NCI-H446 (cell line): Measurements from ENCODE around the gene B4GALT1.

Source experiments
- DNase-seq, 2 experiments: peaks; one replicate each; lab custom pipeline; 2025; lab: John Stamatoyannopoulos, UW

The B4GALT1 gene

GRCh38 chr9:33124751-33125381, 42.3 kb downstream of the B4GALT1 start:
- DNase-seq: no peak

DNA sequence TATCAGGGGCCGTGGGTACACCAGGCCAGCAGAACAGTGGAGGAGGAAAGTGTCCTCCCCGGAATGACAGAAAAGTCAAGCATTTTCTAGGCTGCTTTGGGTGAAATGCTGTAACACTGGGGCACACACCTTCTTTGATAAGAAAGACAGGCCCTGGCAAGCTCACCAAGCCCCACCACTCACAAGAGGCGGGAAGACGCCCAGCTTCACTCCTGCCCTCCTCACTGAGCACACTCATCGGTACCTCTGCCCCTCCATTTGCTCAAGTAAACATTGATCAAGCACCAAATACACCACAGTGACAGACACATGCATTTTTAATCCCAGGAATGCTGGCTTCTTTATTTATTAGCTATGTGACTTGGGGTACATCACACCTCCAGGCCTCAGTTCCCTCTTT, 43.1 kb downstream of the B4GALT1 start:
- DNase-seq: no peak

DNA sequence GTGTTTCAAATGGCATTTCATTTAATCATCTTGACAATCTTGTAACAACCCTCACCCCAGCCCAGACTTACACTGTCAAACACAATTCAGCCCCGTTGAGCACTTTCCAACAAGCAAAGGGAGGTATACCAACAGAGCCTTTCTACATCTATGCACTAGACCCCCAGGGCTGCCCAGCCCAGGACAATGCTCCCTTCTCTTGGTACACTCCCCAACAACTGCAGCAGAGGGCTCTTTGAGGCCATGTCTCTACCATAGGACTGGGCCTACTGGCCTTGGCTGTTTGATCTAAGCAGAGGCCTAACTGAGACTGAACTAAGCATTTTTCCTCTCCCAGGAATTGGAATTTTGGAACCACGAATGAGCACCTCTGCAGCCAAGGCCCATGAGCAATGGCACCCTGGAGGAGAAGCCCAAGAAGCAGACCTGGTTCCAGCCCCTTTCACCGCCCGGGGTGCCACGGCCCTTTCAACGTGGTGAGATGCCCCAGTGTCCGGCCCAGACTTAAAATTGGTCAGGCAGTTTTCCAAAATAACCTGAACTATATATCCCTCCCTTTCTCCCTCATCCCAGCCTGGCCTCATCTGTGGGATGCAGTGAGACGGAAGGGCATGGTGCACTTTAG, 43.6 kb downstream of the B4GALT1 start:
- DNase-seq: no peak

DNA sequence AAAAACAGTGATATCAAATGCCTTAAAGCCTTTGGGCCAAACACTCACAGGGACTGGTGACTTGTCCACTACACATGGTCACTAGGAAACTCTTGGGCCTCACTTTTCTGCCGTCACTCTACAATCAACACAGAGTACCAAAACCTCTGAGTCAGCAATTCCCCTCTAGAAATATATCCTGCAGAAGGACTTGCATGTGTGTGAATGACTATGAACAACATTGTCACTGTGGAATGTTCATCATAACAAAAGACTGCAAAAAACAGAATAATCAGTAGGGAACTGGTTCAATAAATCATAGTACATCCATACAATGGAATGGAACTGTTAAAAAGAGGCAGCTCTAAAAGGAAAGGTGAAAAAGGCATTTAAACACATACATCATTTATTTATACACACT, 46.5 kb downstream of the B4GALT1 start:
- DNase-seq: no peak

- no peak for DNase-seq
Observed at GRCh38 chr9:33117796-33118195, 49.3 kb downstream of the B4GALT1 start.

DNA sequence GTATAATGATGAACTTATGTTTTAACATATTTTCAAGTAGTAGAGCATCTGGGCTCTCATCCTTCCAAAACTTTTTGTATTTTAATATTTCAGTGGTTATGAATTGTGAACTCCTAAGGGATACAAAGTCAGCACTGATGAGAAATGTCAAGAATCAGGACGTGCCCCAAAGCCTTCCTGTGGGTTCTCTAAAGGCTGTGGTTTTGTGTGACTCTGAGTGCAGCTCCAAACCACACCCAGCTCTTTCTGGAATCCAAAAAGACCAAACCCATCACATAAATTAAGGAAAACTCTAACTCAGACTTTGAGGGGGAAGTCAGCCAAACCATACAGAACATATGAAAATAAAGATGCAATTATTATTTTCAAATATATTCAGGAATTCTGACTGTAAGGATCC, 49.8 kb downstream of the B4GALT1 start:
- DNase-seq: no peak

GRCh38 chr9:33116860-33117259, 50.3 kb downstream of the B4GALT1 start:
- DNase-seq: no peak

DNA sequence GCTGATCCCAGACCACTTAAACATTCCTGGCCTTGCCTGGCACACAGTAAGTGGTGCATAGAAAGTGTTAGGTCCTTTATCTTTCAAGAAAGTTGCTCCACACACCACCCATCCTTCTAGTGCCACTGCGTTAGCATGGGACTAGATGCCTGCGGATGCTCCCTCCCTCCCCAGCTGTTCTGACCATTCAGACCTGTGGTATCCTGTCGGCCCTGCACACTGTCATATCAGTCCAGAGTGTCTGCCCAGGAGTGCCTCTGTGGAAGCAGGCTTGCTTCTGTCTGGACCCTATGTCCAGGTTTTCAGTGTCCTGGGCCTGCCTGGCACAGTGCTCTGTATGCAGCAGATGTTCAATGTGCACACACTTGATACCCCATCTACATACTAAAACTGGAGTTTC, 52.4 kb downstream of the B4GALT1 start:
- DNase-seq: no peak

GRCh38 chr9:33113799-33114547, 53.2 kb downstream of the B4GALT1 start:
- DNase-seq: no peak

- no peak for DNase-seq
Observed at GRCh38 chr9:33112094-33112493, 55.0 kb downstream of the B4GALT1 start.

GRCh38 chr9:33111631-33112030, 55.5 kb downstream of the B4GALT1 start:
- no peak for DNase-seq

- no peak for DNase-seq
Observed at GRCh38 chr9:33110686-33111085, 56.5 kb downstream of the B4GALT1 start.

DNA sequence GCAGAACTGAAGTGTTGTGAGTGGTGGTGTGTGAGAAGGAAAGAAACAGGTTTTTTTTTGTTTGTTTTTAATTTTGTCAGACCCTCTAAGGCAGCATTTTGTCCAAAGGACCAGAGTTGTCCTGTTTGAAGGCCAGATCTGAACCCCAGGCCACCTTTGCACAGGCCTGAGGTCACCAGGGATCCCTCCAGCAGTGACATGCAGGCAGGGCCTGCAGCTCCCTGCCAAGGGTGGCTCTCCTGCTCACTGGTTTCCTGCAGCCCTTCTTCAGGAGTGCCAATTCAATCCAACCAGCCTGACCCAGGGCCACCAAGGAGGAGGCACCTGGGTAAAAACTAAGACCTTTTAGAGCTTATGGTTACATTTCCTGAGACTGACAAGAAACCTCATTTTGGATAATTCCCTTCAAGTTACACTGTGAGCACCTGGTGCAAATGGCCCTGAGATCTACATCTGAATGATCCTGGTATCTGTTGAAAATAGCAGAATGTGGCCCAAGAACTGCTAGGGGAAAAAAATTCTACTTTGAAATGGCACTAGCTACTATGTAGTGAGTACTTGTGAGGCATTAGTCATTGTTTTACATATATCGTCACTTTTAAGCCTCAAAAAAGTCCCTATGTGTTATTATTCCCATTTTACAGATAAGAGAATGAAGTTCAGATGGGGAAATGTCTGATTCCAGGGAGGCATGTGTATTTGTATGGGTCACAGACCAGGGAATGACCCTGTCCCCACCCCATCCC, 57.1 kb downstream of the B4GALT1 start:
- no peak for DNase-seq

DNA sequence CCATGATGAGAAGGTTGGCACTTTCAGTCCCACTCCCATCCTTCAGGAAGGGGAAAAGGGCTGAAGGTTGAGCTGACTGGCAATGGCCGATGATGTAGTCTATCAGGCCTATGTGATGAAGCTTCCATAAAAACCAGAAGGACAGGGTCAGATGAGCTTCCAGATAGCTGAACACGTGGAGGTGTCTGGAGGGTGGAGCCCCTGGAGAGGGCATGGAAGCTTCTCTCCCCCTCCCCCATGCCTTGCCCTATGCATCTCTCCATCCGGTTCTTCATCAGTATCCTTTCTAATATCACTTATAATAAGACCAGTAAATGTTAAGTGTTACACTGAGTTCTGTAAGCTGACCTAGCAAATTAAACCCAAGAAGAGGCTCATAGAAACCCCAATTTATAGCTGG, 58.0 kb downstream of the B4GALT1 start:
- no peak for DNase-seq

DNA sequence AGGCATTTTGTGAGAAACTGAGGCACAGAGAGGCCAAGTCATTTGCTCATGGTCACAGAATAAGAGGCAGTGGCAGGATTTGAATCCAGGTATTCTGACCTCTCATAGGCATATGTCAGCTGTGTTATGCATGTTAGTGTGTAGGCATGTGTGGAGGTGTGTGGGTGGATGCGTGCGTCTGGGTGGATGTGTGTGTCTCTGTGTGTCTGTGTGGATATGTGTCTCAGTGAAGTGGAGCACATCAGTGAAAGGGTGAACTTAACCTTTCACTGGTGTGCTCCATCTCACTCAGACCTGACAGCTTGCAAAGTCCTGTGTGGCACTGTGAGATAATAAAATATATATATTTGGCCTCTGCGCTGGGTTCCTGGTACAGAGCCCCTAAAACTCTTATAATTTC, 58.7 kb downstream of the B4GALT1 start:
- DNase-seq: no peak

DNA sequence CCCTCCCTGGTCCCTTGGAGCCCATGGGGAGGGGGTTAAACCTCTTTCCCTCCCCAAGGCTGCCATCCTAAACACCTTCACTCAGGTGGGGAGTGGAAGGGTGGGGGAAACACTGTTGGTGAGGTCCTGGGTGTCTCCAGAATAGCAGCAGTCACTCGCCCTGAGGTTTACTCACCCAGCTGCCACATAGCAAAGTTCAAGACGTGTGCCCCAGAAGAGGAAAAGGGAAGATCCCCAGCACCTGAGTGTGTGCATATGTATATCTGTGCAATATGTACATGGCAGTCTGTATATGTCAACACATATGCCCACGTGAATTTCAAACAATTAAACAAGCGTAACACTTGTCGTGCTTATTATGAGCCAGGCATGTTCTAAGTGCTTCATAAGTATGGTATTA, 59.4 kb downstream of the B4GALT1 start:
- DNase-seq: no peak

DNA sequence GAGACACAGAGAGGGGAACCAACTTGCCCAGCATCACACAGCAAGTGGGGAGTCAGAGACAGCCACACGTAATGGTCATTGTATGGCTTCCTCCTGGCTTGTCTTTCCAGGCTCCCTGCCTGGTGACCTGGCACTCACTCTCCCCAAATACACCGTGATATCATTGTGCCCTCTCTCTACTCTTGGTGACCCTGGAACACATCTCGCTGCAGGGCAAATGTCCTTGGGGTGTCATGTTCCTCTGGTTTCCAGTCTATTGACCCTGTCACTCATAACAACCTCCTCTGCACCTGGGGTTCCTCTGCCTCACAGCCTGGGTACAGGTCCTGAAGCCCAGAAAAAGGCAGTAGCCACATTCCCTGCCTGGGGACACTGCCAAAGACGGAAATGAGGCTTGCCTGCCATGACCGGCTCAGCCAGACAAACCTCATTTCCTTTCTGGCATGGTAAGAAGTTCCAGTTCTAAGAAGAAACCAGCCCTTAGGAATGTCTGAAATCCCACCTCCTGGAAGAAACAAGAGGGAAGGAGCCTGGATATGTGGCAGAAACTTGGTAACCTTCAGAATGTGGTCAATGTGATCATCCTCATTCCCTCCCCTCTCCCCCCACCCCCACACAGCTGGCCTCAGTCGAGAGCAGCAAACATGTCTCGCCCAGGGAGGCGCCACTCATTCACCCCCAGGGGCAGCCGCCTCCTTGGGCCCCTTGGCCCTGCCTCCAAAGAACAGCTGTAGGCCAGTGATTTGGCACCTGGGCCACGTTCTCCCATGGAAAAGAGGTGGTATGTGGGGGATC, 60.1 kb downstream of the B4GALT1 start:
- no peak for DNase-seq

DNA sequence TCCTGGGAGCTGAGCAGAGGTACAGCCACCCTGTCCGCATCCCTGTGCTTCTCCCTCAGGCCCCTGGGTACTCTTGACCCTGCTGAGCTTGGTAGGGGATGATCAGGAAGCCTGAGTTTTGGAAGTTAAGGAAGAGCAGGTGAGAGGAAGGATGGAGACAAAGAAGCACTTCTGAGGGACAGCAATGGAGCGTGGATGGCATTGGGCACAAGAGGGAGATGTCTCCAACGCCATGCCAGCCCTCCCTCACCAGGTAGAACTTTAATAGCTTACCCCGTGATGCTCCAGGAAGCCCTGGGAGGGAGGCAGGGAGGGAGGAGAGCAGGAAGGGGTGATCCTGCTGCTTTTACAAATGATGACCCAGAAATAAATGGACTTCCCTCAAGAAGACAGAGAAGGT, 60.8 kb downstream of the B4GALT1 start:
- no peak for DNase-seq

DNA sequence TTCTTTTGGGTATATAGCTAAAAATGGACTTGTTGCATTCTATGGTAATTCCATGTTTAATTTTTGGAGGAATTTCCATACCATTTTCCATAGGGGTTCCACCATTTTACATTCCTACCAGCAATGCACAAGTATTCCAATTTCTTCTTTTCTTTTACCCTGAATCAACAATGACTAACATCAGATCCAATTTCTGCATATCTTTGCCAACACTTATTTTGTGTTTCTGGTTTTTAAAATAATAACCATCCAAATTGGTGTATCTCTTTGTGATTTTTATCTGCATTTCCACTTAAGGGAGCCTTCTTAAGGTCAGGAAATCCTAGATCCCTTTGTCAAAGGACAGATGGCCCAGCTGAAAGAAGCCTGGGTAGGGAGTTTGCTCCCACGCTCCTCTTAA, 61.2 kb downstream of the B4GALT1 start:
- DNase-seq: no peak

- no peak for DNase-seq
Observed at GRCh38 chr9:33105504-33105903, 61.6 kb downstream of the B4GALT1 start.

DNA sequence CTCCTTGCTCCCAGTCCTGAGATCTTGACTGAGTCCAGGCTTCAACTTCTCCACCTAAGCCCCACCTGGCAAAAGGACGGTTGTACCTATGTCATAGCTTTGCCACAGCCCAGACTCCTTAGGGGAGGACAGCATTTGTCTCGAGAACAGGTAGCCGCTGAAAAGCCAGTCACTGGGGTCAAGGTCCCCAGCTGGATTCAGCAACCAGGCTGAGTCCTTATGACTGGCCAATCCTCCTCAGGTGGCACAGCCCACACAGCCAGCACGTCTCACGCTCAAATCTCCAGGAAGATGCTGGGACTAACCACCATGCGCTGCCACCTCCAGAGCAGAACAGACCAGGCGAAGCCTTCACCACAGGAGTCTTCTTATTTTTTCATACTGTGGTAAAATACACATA, 62.7 kb downstream of the B4GALT1 start:
- DNase-seq: no peak
